ENCODE results near the gene PDHA1.

Gene PDHA1

GRCh38 chrX:19343535-19344408 lies at the start of gene PDHA1:
TSS of gene PDHA1 (plus strand) at chrX:19343927. CDS start at chrX:19344038, 111 bp downstream.
- DNase-seq (ENCODE audit: low spot score): peak; percentile 90

GRCh38 chrX:19303256-19303880 lies 40.4 kb upstream of the PDHA1 start:
- DNase-seq (ENCODE audit: low spot score): no peak

GRCh38 chrX:19326567-19326966 lies 17.2 kb upstream of the PDHA1 start:
- DNase-seq (ENCODE audit: low spot score): no peak

- DNase-seq (ENCODE audit: low spot score): no peak
Observed at GRCh38 chrX:19331831-19332230, 11.9 kb upstream of the PDHA1 start.

GRCh38 chrX:19332983-19333382 lies 10.7 kb upstream of the PDHA1 start:
- no peak for DNase-seq (ENCODE audit: low spot score)

- no peak for DNase-seq (ENCODE audit: low spot score)
Observed at GRCh38 chrX:19334945-19335626, 8.6 kb upstream of the PDHA1 start.

- no peak for DNase-seq (ENCODE audit: low spot score)
Observed at GRCh38 chrX:19342331-19342906, 1.3 kb upstream of the PDHA1 start.

GRCh38 chrX:19343085-19343534 lies 617 bp upstream of the PDHA1 start:
- DNase-seq (ENCODE audit: low spot score): no peak

GRCh38 chrX:19344661-19345060 lies 934 bp downstream of the PDHA1 start:
- DNase-seq (ENCODE audit: low spot score): no peak

- DNase-seq (ENCODE audit: low spot score): no peak
Observed at GRCh38 chrX:19347916-19348315, 4.2 kb downstream of the PDHA1 start.

- DNase-seq (ENCODE audit: low spot score): no peak
Observed at GRCh38 chrX:19349264-19349663, 5.5 kb downstream of the PDHA1 start.

- DNase-seq (ENCODE audit: low spot score): no peak
Observed at GRCh38 chrX:19350941-19351384, 7.2 kb downstream of the PDHA1 start.

GRCh38 chrX:19354625-19355024 lies 10.9 kb downstream of the PDHA1 start:
- DNase-seq (ENCODE audit: low spot score): no peak

- no peak for DNase-seq (ENCODE audit: low spot score)
Observed at GRCh38 chrX:19358521-19358920, 14.8 kb downstream of the PDHA1 start.

GRCh38 chrX:19360903-19361302 lies 17.2 kb downstream of the PDHA1 start:
- DNase-seq (ENCODE audit: low spot score): no peak

- DNase-seq (ENCODE audit: low spot score): no peak
Observed at GRCh38 chrX:19361701-19362100, 18.0 kb downstream of the PDHA1 start.

- DNase-seq (ENCODE audit: low spot score): no peak
Observed at GRCh38 chrX:19368576-19368975, 24.8 kb downstream of the PDHA1 start.

GRCh38 chrX:19370061-19370460 lies 26.3 kb downstream of the PDHA1 start:
- DNase-seq (ENCODE audit: low spot score): no peak

GRCh38 chrX:19372170-19372546 lies 28.4 kb downstream of the PDHA1 start:
- peak; percentile 69 for DNase-seq (ENCODE audit: low spot score)

GRCh38 chrX:19372547-19373331 lies 29.0 kb downstream of the PDHA1 start:
- peak; percentile 49 for DNase-seq (ENCODE audit: low spot score)

- peak; percentile 46 for DNase-seq (ENCODE audit: low spot score)
Observed at GRCh38 chrX:19373351-19373891, 29.7 kb downstream of the PDHA1 start.
